Hematopoietic multipotent progenitor cell treated with erythropoietin and hydrocortisone succinate and interleukin-3 and kit ligand, for 15 days (in vitro differentiated cells): ENCODE results near the gene WNT2B.

Experiments
- DNase-seq: peaks from one replicate; pipeline ENCODE4 v3.0.0-alpha.2; 2015; ENCODE audit warnings: low spot score

WNT2B gene

GRCh38 chr1:112527266-112528010, 18.7 kb downstream of the WNT2B start:
- no peak for DNase-seq

- DNase-seq: no peak
Observed at GRCh38 chr1:112528076-112528475, 19.3 kb downstream of the WNT2B start.

GRCh38 chr1:112529301-112529700, 20.5 kb downstream of the WNT2B start:
- DNase-seq: no peak

DNA sequence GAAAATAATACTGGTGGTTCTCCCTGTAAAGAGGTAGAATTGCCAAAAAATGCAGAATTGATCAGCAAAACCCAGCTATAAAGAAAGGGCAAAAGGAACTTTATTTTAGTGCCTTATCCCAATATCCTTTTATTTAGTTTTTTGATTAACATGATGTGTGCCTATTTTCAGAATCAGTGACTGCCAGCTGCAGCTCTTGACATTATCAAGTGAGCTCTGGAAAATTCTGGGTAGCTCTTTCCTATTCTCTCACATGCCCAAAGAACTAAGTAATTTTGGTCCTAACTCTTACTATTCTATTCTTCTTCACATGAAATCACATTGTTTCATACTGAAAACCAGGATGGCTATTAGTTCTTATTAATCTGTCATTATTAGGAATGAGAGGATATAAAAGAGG, 22.1 kb downstream of the WNT2B start:
- no peak for DNase-seq

- no peak for DNase-seq
Observed at GRCh38 chr1:112532064-112532463, 23.3 kb downstream of the WNT2B start.

GRCh38 chr1:112533029-112533428, 24.3 kb downstream of the WNT2B start:
- DNase-seq: no peak

DNA sequence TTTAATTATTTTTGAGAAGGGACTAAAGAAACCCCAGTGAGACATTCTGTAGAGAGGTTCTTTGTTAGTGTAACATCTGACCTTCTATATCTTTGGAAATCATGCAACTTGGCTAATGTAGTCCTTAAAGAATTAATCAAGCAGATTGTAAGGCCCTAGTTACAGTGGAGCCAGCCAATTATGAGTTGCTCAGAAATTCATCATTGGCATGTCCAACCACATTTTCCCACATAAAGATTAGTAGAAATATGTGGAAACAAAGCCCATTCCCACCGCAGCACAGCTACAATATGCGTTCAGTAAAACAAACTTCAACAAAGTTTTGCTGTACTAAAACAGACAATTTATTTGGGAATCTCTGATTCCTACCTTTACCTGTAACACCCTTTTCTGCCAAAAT, 27.8 kb downstream of the WNT2B start:
- no peak for DNase-seq

GRCh38 chr1:112537456-112537855, 28.7 kb downstream of the WNT2B start:
- no peak for DNase-seq

DNA sequence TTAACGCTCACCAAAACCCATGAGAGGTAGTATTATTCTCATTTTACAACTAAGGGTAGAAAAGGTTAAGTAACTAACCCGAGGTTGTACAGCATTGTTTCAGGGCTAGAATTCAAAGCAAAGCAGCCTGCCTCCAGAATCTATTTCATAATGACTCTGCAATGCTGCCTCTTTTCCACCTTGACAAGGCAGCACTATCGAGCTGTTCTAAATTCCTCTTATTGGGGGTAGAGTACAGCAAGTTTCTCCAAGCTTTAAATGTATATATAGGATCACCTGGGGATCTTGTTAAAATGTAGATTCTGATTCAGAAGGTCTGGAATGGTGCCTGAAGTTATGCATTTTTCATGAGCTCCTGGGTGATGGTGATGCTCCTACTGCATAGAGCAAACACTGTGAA, 30.1 kb downstream of the WNT2B start:
- no peak for DNase-seq

- DNase-seq: no peak
Observed at GRCh38 chr1:112540226-112540794, 31.5 kb downstream of the WNT2B start.

DNA sequence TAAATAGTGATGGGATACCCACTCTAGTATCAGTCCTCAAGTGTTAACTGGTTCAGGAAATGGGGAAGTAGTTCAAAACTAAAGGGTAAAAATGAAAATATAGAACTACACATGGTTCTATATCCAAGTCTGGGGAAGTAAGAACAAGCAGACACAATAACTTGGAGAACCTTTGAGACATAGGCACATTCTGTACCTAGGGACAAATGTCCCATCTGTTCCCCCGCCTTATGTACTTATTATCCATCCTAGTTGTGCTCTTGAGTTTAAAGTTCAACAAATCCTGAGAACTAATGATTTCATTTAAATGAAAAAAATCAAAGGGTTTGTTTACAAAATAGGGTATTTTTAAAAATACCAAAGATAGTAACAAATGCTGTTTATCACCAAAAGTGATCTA, 32.5 kb downstream of the WNT2B start:
- DNase-seq: no peak

GRCh38 chr1:112542206-112542973, 33.6 kb downstream of the WNT2B start:
- no peak for DNase-seq

GRCh38 chr1:112544011-112544688, 35.4 kb downstream of the WNT2B start:
- DNase-seq: no peak

GRCh38 chr1:112544751-112545150, 36.0 kb downstream of the WNT2B start:
- no peak for DNase-seq

DNA sequence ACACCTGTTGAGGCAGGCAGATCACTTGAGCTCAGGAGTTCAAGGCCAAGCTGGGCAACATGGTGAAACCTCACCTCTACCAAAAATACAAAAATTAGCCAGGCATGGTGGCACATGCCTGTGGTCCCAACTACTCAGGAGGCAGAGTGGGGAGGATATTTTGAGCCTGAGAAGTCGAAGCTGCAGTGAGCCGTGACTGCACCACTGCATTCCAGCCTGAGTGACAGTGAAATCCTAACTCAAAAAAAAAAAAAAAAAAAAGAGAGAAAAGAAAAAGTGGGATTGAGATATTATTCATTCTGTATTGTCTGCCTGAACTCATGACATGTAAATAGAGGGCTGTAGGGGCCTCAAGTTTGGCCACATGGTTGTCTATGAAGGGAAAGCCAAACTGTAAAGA, 37.3 kb downstream of the WNT2B start:
- DNase-seq: no peak

GRCh38 chr1:112548547-112548946, 39.8 kb downstream of the WNT2B start:
- no peak for DNase-seq

GRCh38 chr1:112549590-112549989, 40.8 kb downstream of the WNT2B start:
- no peak for DNase-seq

- no peak for DNase-seq
Observed at GRCh38 chr1:112554411-112554810, 45.6 kb downstream of the WNT2B start.

GRCh38 chr1:112557385-112557784, 48.6 kb downstream of the WNT2B start:
- DNase-seq: no peak

DNA sequence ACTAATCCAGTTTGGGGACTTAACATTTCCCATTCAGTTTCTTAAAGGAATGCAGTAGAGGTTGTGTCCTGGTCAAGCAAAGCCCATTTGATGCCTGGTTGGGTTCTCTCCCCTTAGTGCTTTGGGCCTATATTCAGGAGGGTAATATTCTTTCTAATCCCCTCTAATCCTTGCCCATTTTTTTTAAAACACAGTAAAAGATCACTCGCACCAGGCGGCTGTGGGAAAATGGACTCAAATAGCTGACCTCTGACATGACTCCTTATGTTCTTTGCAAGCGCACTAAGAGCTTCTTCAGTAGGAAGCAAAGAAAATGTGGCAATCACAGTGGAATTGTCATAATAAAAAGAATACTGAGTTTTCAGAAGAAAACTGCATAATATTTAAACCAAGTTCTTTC, 49.9 kb downstream of the WNT2B start:
- DNase-seq: no peak

GRCh38 chr1:112563341-112563740, 54.6 kb downstream of the WNT2B start:
- no peak for DNase-seq

GRCh38 chr1:112564081-112564480, 55.3 kb downstream of the WNT2B start:
- no peak for DNase-seq

- DNase-seq: no peak
Observed at GRCh38 chr1:112565800-112566199, 57.0 kb downstream of the WNT2B start.
